Adipocyte (in vitro differentiated cells): ENCODE measurements around the gene CLIP2.

ENCODE experiments used
- DNase-seq: peaks from one replicate; pipeline ENCODE4 v3.0.0-alpha.2; 2015; ENCODE audit warnings: low read depth
- H3K27me3 ChIP-seq: replicated peaks from 2 replicates; pipeline ENCODE4 v1.7.0; 2013; ENCODE audit warnings: mild to moderate bottlenecking, low read length, moderate library complexity; ENCODE audit not compliant: control insufficient read depth, insufficient read depth
- H3K36me3 ChIP-seq: 2 replicates; pipeline ENCODE4 v1.7.0; 2013; ENCODE audit warnings: low read length, mild to moderate bottlenecking, moderate library complexity; ENCODE audit not compliant: control insufficient read depth, insufficient read depth, severe bottlenecking
- H3K4me1 ChIP-seq: 2 replicates; pipeline ENCODE4 v1.7.0; 2013; ENCODE audit warnings: mild to moderate bottlenecking, low read length, moderate library complexity; ENCODE audit not compliant: control insufficient read depth, insufficient read depth
- H3K4me3 ChIP-seq: 2 replicates; pipeline ENCODE4 v1.7.0; 2013; ENCODE audit warnings: mild to moderate bottlenecking, low read length, moderate library complexity
- H3K9ac ChIP-seq: 2 replicates; pipeline ENCODE4 v1.7.0; 2013; ENCODE audit warnings: mild to moderate bottlenecking, low read length, moderate library complexity
- H3K9me3 ChIP-seq: 2 replicates; pipeline ENCODE4 v1.7.0; 2013; ENCODE audit warnings: mild to moderate bottlenecking, low read length, moderate library complexity; ENCODE audit not compliant: control insufficient read depth

The CLIP2 gene

DNA sequence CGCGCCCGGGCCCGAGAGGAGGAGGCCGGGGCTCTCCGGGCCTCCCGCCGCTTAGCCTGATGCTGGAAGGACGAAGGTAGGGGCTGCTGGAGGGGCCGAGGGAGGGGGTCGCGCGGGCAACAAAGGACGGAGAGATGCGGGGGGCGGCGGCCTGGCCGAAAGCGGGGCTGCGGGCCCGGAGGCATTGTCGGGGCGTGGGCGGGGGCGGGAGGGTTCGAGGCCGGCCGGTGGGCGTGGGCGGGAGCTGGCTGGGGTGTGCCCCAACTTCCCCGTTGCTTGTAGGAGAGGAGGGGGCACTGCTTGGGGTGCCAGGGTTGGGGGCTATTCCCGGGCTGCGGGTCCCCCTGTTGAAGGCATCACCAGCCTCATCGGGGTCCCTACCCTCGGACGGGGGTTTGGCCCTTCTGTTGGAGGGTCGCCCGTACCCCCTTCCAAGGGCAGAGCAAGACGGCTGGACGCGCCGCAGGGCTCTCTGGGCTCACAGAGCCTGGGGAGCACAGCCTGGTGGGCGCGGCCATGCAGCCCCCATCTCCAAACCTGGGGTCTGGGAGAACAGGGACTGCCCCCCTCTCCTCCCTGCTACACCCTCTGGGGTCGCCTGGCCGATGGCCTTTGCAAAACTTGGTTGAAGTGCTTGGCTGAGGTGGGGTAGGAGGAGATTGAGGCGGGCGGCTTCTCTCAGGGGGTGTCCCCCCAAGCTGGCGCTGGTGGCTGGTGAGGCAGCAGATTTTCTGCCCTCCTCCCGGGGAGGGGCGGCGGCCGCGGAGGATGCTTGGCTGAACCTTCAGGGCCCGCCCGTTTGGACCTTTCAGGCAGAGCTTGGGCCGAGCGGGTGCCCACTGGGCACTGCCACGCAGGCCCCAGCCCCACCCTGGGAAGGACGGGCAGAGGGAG, 699 bp downstream of the CLIP2 start:
- DNase-seq: peak; percentile 66
- Histone ChIP-seq H3K27me3 (no peaks in the 10 kb centered on the region), H3K36me3 (no peaks in the 10 kb centered on the region), H3K9ac (peak overlapping the region; percentile 86), H3K4me3 (peak overlapping the region; percentile 90), H3K4me1 (peaks cover 25% of the 10 kb centered on the region), H3K9me3 (no peaks in the 10 kb centered on the region)

DNA sequence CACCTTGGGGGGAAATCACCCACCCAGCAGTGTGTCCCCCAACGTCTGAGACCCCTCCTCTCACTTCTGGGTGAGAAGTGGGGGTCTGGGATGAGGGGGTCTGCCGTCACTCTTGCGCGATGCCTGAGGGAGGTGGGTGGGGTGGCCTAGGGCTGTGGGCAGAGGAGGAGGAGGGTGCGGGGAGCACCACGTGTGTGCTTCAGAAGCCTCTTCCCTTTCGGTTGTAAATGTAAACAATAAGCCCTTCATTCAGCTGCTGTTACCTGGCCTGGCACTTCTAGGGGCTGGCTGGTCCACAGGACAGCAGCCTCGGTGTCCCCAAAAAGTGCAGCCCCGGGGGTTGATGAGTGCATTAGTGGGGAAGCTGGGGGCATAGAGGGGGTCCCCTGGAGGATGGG, 1.3 kb downstream of the CLIP2 start:
- Histone ChIP-seq H3K36me3 (no peaks in the 10 kb centered on the region), H3K27me3 (no peaks in the 10 kb centered on the region), H3K4me3 (peak overlapping the region; percentile 90), H3K9ac (peak overlapping the region; percentile 86), H3K9me3 (no peaks in the 10 kb centered on the region), H3K4me1 (peaks cover 25% of the 10 kb centered on the region)
- no peak for DNase-seq

DNA sequence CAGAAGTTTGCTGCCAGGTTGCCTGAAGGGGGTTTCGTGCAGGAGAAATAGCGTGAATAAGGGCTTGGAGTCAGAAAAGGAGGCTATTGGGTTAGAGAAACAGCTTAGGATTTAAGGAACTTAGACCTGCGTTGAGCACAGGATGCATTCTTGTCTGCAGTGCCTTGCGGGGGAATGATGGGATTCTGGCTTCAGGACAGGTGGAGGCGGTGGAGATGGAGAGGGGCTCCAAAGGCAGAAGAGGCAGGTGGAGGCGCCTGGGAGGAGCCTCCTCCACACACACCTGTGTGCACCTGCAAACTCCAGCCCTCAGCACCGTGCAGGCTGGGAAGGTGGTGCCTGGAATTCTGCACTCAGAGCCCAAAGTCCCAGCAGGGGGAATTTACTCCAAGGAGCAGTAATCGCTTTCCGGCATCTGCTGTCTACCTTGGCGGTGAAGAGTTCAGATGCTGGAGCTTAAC, 1.8 kb downstream of the CLIP2 start:
- DNase-seq: no peak
- H3K36me3 ChIP-seq: no peaks in the 10 kb centered on the region
- peak overlapping the region; percentile 90 for H3K4me3 ChIP-seq
- no peak overlapping the region for H3K9ac ChIP-seq
- no peaks in the 10 kb centered on the region for H3K9me3 ChIP-seq
- H3K4me1 ChIP-seq: peaks cover 25% of the 10 kb centered on the region
- H3K27me3 ChIP-seq: no peaks in the 10 kb centered on the region

DNA sequence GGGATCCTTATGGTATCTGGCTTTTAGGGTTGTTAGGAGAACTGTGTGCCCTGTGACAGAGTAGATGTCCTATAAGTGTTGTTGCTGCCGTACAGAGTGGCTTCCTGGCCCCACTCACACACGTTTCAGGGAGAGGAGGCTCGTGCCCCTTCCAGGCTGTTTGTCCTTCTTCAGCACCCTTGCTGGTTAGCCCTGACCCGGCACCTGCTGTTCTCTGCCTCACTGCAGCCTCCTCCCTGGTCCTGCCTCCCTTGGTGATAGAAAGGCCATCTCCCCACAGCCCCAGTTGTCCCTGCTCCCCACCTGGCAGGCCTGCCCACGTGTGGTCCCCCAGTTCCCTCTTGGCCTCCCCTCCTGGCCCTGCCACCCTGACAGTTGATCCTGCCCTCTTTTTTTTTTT, 2.3 kb downstream of the CLIP2 start:
- peaks cover 25% of the 10 kb centered on the region for H3K4me1 ChIP-seq
- H3K4me3 ChIP-seq: no peak overlapping the region
- no peak overlapping the region for H3K9ac ChIP-seq
- H3K36me3 ChIP-seq: no peaks in the 10 kb centered on the region
- DNase-seq: no peak
- no peaks in the 10 kb centered on the region for H3K9me3 ChIP-seq
- no peaks in the 10 kb centered on the region for H3K27me3 ChIP-seq

DNA sequence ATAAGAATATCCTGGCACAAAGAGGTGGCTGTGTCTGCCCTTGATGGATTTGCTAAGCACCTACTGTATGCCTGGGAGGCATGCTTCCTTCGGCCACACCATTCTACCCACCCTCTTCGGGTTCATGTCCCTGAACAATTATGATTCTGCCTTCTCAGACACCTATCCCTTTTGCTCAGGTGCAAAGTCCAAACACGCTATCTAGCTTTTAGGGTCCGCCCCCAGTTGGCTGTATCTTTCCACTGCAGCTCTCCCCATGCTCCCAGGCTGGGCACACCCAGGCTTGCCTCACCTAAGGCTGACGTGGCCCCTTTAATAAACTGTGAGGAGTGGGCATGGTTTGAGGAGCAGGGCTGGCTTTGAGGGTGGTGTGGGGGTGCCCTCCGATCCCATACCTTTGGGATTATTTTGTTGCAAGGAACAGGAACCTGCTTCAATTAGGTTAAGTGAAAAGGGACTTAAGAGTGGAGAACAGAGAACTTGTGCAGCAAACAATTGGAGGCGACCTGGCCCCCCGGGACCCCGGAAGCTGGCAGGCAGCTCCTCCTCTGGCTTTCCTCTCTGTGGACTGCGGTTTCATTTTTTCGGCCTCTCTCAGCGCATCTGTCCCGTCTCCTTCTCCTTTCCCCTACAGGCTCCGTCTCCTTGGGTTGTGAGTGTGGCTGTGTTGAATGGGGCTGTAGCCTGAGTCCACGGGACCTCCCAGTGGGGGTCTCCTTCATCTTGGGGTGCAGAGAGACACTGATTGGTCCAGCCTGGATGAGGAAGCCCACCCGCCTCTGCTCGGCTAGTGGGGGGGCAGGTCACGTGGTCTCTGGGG, 3.8 kb downstream of the CLIP2 start:
- H3K9ac ChIP-seq: no peak overlapping the region
- no peaks in the 10 kb centered on the region for H3K36me3 ChIP-seq
- H3K9me3 ChIP-seq: no peaks in the 10 kb centered on the region
- no peak for DNase-seq
- no peaks in the 10 kb centered on the region for H3K27me3 ChIP-seq
- H3K4me3 ChIP-seq: no peak overlapping the region
- H3K4me1 ChIP-seq: peaks cover 23% of the 10 kb centered on the region

DNA sequence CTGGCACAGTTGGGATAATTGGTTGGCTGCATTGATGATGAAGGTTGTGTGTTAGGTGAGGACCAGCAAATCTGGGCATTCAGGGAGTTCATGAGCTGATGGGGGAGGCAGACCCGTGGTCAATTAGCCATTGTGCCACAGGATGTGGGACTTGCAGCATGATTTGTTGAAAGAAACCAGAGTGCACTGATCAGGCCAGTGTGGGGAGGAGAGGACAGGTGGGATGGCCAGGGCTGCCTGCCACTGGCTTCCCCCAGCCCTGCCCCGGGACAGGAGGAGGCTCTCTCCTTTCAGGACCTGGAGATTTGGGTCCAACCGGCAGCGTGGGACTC, 4.3 kb downstream of the CLIP2 start:
- no peaks in the 10 kb centered on the region for H3K9me3 ChIP-seq
- H3K4me1 ChIP-seq: peaks cover 17% of the 10 kb centered on the region
- DNase-seq: no peak
- H3K4me3 ChIP-seq: no peak overlapping the region
- H3K27me3 ChIP-seq: no peaks in the 10 kb centered on the region
- no peaks in the 10 kb centered on the region for H3K36me3 ChIP-seq
- H3K9ac ChIP-seq: no peak overlapping the region

DNA sequence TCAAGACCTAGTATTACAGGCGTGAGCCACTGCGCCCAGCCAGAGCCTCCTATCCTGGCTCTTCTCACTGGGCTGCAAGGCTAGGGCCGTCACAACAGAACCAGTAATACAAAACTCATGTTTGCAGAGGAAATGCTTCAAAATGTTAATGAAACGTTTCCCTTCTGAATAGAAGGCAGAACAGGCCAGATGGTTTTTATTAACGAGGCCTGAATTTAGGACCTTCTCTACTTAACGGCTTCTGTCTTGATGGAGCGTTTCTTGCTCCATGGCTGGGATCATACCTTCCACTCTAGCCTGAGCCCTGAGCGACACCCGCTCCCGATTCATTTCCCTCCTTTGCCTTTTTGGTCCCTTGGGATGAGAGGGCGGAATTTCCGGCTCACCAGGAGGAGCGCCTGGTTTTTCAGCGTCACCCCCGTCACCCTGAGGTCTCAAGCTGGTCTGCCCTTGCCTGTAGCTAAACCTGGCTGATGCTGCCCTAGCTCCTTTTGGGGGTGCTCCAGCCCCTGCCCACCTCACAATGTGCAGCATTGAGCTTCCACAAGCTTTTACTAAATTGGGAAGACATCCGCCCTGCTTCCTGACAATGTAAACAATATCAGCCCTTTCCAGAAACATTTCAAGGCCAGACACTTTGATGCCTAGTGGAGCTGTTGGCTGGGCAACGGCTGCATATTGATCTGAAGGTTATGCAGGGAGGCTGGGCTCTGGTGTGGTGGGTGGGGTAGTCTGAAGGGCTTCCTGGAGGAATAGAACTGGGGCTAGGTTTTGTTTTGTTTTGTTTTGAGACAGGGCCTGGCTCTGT, 5.2 kb downstream of the CLIP2 start:
- H3K27me3 ChIP-seq: no peaks in the 10 kb centered on the region
- H3K4me3 ChIP-seq: peak overlapping the region; percentile 8
- no peak overlapping the region for H3K9ac ChIP-seq
- no peaks in the 10 kb centered on the region for H3K9me3 ChIP-seq
- H3K4me1 ChIP-seq: peaks cover 12% of the 10 kb centered on the region
- no peaks in the 10 kb centered on the region for H3K36me3 ChIP-seq
- DNase-seq: peak; percentile 87

DNA sequence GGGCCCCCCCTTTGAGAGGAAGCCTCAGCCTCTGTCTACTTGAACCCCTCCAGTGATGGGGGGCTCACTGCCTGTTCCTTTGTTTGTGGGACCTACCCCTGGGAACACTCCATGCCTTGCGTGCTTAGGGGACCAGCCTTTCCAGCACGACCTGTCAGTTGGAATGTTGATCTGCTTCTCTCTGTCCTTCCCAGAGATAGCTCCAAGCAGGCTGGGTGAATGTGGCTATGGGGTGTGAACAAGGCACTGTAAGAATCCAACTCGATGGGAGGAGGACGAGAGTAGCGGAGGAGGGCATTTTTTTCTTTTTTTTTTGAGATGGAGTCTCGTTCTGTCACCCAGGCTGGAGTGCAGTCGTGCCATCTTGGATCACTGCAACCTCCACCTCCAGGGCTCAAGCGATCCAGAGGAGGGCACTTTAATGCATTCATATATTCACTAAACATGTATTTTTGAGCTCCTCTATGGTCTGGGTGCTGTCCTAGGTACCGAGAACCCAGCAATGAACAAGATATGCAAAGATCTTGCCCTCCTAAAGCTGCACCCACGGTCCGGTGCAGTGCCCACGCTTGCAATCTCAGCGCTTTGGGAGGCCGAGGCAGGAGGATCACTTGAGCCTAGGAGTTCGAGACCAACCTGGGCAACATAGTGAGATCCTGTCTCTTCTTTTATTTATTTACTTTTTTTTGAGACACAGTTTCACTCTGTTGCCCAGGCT, 8.5 kb downstream of the CLIP2 start:
- Histone ChIP-seq H3K4me3 (no peak overlapping the region), H3K9me3 (no peaks in the 10 kb centered on the region), H3K27me3 (no peaks in the 10 kb centered on the region), H3K4me1 (peaks cover 7% of the 10 kb centered on the region), H3K36me3 (no peaks in the 10 kb centered on the region), H3K9ac (no peak overlapping the region)
- DNase-seq: no peak

DNA sequence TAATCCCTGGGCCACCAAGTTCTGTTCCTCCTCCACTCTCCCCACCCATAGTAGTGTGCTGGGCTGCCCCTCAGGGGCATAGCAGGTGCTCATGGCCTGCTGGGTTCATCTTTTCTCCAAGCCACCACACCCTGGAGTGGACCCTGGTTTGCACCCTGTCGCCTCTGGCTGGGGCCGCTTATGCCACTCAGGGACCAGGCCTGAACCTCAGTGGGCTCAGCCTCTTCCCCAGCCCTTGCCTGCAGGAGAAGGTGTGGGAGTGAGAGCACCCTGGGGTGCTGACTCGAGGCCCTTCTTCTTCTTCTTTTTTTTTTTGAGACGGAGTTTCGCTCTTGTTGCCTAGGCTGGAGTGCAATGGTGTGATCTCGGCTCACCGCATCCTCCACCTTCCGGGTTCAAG, 10.2 kb downstream of the CLIP2 start:
- no peaks in the 10 kb centered on the region for H3K9me3 ChIP-seq
- no peak for DNase-seq
- H3K27me3 ChIP-seq: no peaks in the 10 kb centered on the region
- H3K36me3 ChIP-seq: no peaks in the 10 kb centered on the region
- H3K4me3 ChIP-seq: no peak overlapping the region
- no peak overlapping the region for H3K9ac ChIP-seq
- H3K4me1 ChIP-seq: peaks cover 3% of the 10 kb centered on the region

DNA sequence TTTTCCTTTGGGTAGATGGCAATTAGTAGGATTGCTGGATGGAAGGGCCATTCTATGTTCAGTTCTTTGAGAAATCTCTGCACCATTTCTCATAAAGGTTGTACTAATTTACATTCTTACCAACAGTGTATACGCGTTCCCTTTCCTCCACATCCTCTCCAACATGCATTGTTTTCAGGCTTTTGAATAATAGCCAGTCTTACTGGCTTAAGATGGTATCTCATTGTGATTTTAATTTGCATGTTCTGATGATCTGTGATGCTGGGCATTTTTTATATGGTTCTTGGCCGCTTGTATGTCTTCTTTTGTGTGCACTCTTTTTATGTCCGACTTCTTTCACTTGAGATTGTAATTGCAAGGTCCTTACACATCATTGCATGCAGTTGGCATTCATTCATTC, 11.7 kb downstream of the CLIP2 start:
- Histone ChIP-seq H3K9ac (no peak overlapping the region), H3K4me3 (no peak overlapping the region), H3K27me3 (no peaks in the 10 kb centered on the region), H3K9me3 (no peaks in the 10 kb centered on the region), H3K36me3 (no peaks in the 10 kb centered on the region), H3K4me1 (no peaks in the 10 kb centered on the region)
- no peak for DNase-seq
